Endothelial cell of umbilical vein (primary cell): ENCODE measurements around the gene LHCGR. TPM values are rescaled to one million over a fixed set of nuclear protein-coding genes. Genes with fewer than 3 reads are reported as not detected.

Experiments used
- BruUV-seq: library from RNA; stranded (reverse); fragments of 400-500 nt; replicated peaks from 2 replicates; lab custom pipeline; 2021; lab: Mats Ljungman, UMichigan
- CTCF ChIA-PET: fragments of 300-600, 350-600 bp; sonication (Branson Sonifier 250); formaldehyde crosslinking; loops from one replicate; lab custom pipeline; 2021; ENCODE audit warnings: antibody characterized with exemption, inconsistent platforms; lab: Charles Lee
- POLR2A ChIA-PET: fragments of 300-600, 350-600 bp; sonication (Branson Sonifier 250); formaldehyde crosslinking; loops from one replicate; lab custom pipeline; 2021; ENCODE audit warnings: antibody characterized with exemption, inconsistent platforms; lab: Charles Lee
- DNase-seq: peaks from one replicate; pipeline ENCODE4 v3.0.0-alpha.2; 2011; ENCODE audit warnings: low read depth, low spot score
- FAIRE-seq: peaks from 2 replicates; lab custom pipeline; 2011; peaks lifted over from hg19 to GRCh38; lab: Jason Lieb, UNC
- H2AFZ ChIP-seq: 2 replicates; pipeline ENCODE4 v1.6.0; 2012; ENCODE audit warnings: low read depth, low read length, control low read depth, inconsistent platforms
- H3K27ac ChIP-seq: 2 replicates; pipeline ENCODE4 v1.5.1; 2011; ENCODE audit warnings: low read depth, mild to moderate bottlenecking, control low read depth, low read length, moderate library complexity; ENCODE audit not compliant: insufficient read depth
- H3K27me3 ChIP-seq, 2 experiments: 2 replicates each; pipeline versions ENCODE4 v1.6.0 to v1.6.1; 2011; ENCODE audit warnings: low read length in 2 of 2, mixed read lengths in 1 of 2; ENCODE audit not compliant: control insufficient read depth in 2 of 2, insufficient read depth in 2 of 2
- H3K36me3 ChIP-seq, 2 experiments: 2 replicates in 1 of 2; 3 replicates in 1 of 2; pipeline ENCODE4 v1.5.1; 2011; ENCODE audit warnings: low read length in 2 of 2, mild to moderate bottlenecking in 1 of 2, moderate library complexity in 1 of 2; ENCODE audit not compliant: control insufficient read depth in 2 of 2, insufficient read depth in 2 of 2; ENCODE audit errors: extremely low read depth in 1 of 2
- H3K4me1 ChIP-seq: 3 replicates; pipeline ENCODE4 v1.5.1; 2011; ENCODE audit warnings: mild to moderate bottlenecking, low read length; ENCODE audit not compliant: control insufficient read depth, insufficient read depth; ENCODE audit errors: extremely low read depth
- H3K4me2 ChIP-seq: 2 replicates; pipeline ENCODE4 v1.6.1; 2011; ENCODE audit warnings: low read length, control low read depth, mixed read lengths; ENCODE audit not compliant: insufficient read depth
- H3K4me3 ChIP-seq, 3 experiments: fragments of 200-600 bp in 1 of 3; sonication (generic), shearing (Covaris generic) in 1 of 3; replicated peaks in 1 of 3; 2 replicates each; pipeline ENCODE4 v1.5.1; 2011 to 2016; ENCODE audit warnings: control low read depth in 3 of 3, low read length in 3 of 3, mild to moderate bottlenecking in 2 of 3, inconsistent platforms in 1 of 3, low read depth in 1 of 3, moderate library complexity in 1 of 3; ENCODE audit not compliant: insufficient read depth in 1 of 3
- H3K79me2 ChIP-seq: 2 replicates; pipeline ENCODE4 v1.6.0; 2012; ENCODE audit warnings: low read length, inconsistent platforms; ENCODE audit not compliant: control insufficient read depth, insufficient read depth
- H3K9ac ChIP-seq: replicated peaks from 2 replicates; pipeline ENCODE3; 2011; ENCODE audit warnings: low read length, control low read depth; ENCODE audit not compliant: insufficient read depth; ENCODE audit errors: extremely low read depth
- H3K9me1 ChIP-seq: replicated peaks from 3 replicates; pipeline ENCODE4 v1.6.0; 2011; ENCODE audit warnings: mild to moderate bottlenecking, low read length; ENCODE audit not compliant: control insufficient read depth, insufficient read depth; ENCODE audit errors: extremely low read depth
- H3K9me3 ChIP-seq: replicated peaks from 2 replicates; pipeline ENCODE4 v1.5.1; 2012; ENCODE audit warnings: low read length, inconsistent platforms; ENCODE audit not compliant: control insufficient read depth, insufficient read depth
- H4K20me1 ChIP-seq: replicated peaks from 2 replicates; pipeline ENCODE3; 2011; ENCODE audit warnings: mild to moderate bottlenecking, low read length; ENCODE audit not compliant: control insufficient read depth, insufficient read depth; ENCODE audit errors: extremely low read depth
- CTCF ChIP-seq, 2 donors: IDR thresholded peaks; 1 replicate in 1 of 2; 2 replicates in 1 of 2; pipeline ENCODE4 v1.5.1; 2011; ENCODE audit warnings: low read length in 2 of 2, mild to moderate bottlenecking in 2 of 2, moderate library complexity in 2 of 2, control low read depth in 1 of 2, inconsistent platforms in 1 of 2, low read depth in 1 of 2; ENCODE audit not compliant: insufficient read depth in 1 of 2; ENCODE audit errors: extremely low read depth in 1 of 2
- EZH2 ChIP-seq: IDR thresholded peaks from 2 replicates; pipeline ENCODE4 v1.6.1; 2012; ENCODE audit warnings: borderline replicate concordance, low read depth, mild to moderate bottlenecking, moderate library complexity, low read length, inconsistent platforms; ENCODE audit not compliant: severe bottlenecking
- FOS ChIP-seq: IDR thresholded peaks from 2 replicates; pipeline ENCODE4 v1.6.1; 2011; ENCODE audit warnings: mild to moderate bottlenecking, low read length, moderate library complexity, borderline replicate concordance; ENCODE audit not compliant: insufficient read depth
- GATA2 ChIP-seq: IDR thresholded peaks from 2 replicates; pipeline ENCODE4 v1.7.0; 2011; ENCODE audit warnings: low read depth, mild to moderate bottlenecking, moderate library complexity, mixed read lengths, low read length; ENCODE audit not compliant: insufficient read length, insufficient read depth
- JUN ChIP-seq: IDR thresholded peaks from 2 replicates; pipeline ENCODE4 v1.6.1; 2011; ENCODE audit warnings: borderline replicate concordance, low read depth; ENCODE audit not compliant: insufficient read length, insufficient read depth
- MYC ChIP-seq: IDR thresholded peaks from one replicate; pipeline ENCODE4 v1.6.1; 2011; ENCODE audit warnings: mild to moderate bottlenecking, low read depth, low read length
- POLR2A ChIP-seq: IDR thresholded peaks from 2 replicates; pipeline ENCODE4 v1.6.1; 2012; ENCODE audit warnings: low read depth, mild to moderate bottlenecking, control low read depth, low read length
- POLR2AphosphoS5 ChIP-seq: IDR thresholded peaks from 2 replicates; pipeline ENCODE4 v1.6.1; 2012; ENCODE audit warnings: low read depth, mild to moderate bottlenecking, control low read depth, low read length, moderate library complexity; ENCODE audit not compliant: insufficient read depth
- dilution Hi-C: fragments of 300-500 bp; cut with MboI; formaldehyde crosslinking; loops from one replicate; pipeline ENCODE4 v1.15.0; 2019; ENCODE audit warnings: low sequenced_read_pairs; ENCODE audit not compliant: extremely low pct_ligation_motif_present
- intact Hi-C: fragments of 100-400 bp; cut with micrococcal nuclease; formaldehyde crosslinking; loops from one replicate; pipeline ENCODE4 v1.10.0; 2022
- polyA plus RNA-seq, 4 experiments: library from polyadenylated mRNA; depleted of rRNA in 3 of 4; stranded (reverse) in 3 of 4; unstranded in 1 of 4; fragments of >200 nt; gene quantifications; 2 replicates each; pipeline versions ENCODE4 v1.2.1 to v1.2.3, GENCODE V29; 2011 to 2012; ENCODE audit warnings: missing spikeins in 1 of 4
- total RNA-seq: library from RNA; stranded (reverse); gene quantifications from 2 replicates; pipeline ENCODE4 v1.2.3, GENCODE V29; 2021
- TF ChIP-seq, protein P1 (sequence below): IDR thresholded peaks from 2 replicates; pipeline ENCODE4 v1.6.1; 2011; ENCODE audit not compliant: insufficient read depth, insufficient read length

Gene LHCGR
- total and polyA plus RNA-seq, 2 donors (not counting 3 experiments of a cell fraction or from before 2014, with no cell fraction given): not detected

GRCh38 chr2:48787580-48787979 is 32.1 kb upstream of the LHCGR start:
- Histone ChIP-seq H3K4me1 (no peaks in the 10 kb centered on the region), H3K36me3 (no peaks in the 10 kb centered on the region), H3K4me2 (no peak overlapping the region), H4K20me1 (no peaks in the 10 kb centered on the region), H3K9me3 (no peaks in the 10 kb centered on the region), H3K79me2 (no peaks in the 10 kb centered on the region), H3K4me3 (no peak overlapping the region), H3K27me3 (no peaks in the 10 kb centered on the region), H3K27ac (no peak overlapping the region), H3K9me1 (no peaks in the 10 kb centered on the region), H2AFZ (no peak overlapping the region), H3K9ac (no peak overlapping the region)
- intact Hi-C loops: no loop called here
- FAIRE-seq: no peak
- no peak for DNase-seq
- TF ChIP-seq CTCF (IDR thresholded peaks at IDR 0.05; ENCODE audit: extremely low read depth in 1 of 2, insufficient read depth in 1 of 2, low read depth in 1 of 2, low read length in 2 of 2) (no peak), GATA2 (no peak), FOS (no peak), MYC (no peak), JUN (no peak), POLR2A (no peak)
- TF ChIP-seq, protein P1, sequence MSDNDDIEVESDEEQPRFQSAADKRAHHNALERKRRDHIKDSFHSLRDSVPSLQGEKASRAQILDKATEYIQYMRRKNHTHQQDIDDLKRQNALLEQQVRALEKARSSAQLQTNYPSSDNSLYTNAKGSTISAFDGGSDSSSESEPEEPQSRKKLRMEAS: no peak
- dilution Hi-C loops: no loop called here
- CTCF ChIA-PET: no interaction called here
- BruUV-seq: no TSS peak
- POLR2A ChIA-PET: no interaction called here

DNA sequence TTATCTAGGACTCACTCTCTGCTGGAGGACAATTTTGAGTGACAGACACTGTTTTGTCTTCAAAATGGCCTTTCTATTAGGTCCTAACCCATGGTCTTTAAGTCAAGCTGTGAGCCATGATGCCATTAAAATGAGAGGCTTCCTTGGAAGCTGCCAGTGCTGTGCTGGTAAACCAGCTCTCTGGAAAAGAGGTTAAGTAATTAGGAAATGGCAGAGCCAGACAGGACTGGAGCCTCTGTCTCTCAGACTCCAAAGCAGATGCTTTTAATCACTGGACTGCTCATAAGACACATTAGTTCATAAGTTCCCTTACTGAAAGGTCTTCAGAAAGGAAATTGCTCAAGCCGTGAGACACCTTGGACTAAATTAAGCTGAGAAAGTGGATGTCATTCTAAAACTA is 25.8 kb upstream of the LHCGR start:
- no peak for FAIRE-seq
- CTCF ChIA-PET: no interaction called here
- H3K4me1 ChIP-seq: no peaks in the 10 kb centered on the region

More for the DNA sequence above, 25.8 kb upstream of the LHCGR start:
- H2AFZ ChIP-seq: no peak overlapping the region
- H4K20me1 ChIP-seq: no peaks in the 10 kb centered on the region
- dilution Hi-C loops: no loop called here
- DNase-seq: no peak
- intact Hi-C loops: no loop called here
- no peak overlapping the region for H3K4me2 ChIP-seq
- no peak overlapping the region for H3K9ac ChIP-seq
- POLR2A ChIA-PET: no interaction called here
- H3K9me1 ChIP-seq: no peaks in the 10 kb centered on the region
- no peaks in the 10 kb centered on the region for H3K36me3 ChIP-seq
- no peaks in the 10 kb centered on the region for H3K27me3 ChIP-seq
- H3K4me3 ChIP-seq: no peak overlapping the region
- BruUV-seq: no TSS peak
- no peaks in the 10 kb centered on the region for H3K79me2 ChIP-seq
- TF ChIP-seq JUN: no peak
- TF ChIP-seq POLR2AphosphoS5: no peak
- TF ChIP-seq, protein P1: no peak
- no peak for TF ChIP-seq GATA2
- TF ChIP-seq CTCF (IDR thresholded peaks at IDR 0.05; ENCODE audit: extremely low read depth in 1 of 2, insufficient read depth in 1 of 2, low read depth in 1 of 2, low read length in 2 of 2): no peak
- TF ChIP-seq EZH2: no peak
- no peak for TF ChIP-seq FOS
- TF ChIP-seq MYC: no peak
- no peak for TF ChIP-seq POLR2A
- no peak overlapping the region for H3K27ac ChIP-seq
- no peaks in the 10 kb centered on the region for H3K9me3 ChIP-seq
